ENCODE results near the gene PRR3. TPM values are rescaled to one million over a fixed set of nuclear protein-coding genes. Genes with fewer than 3 reads are reported as not detected.

Gene PRR3
- total and polyA plus RNA-seq, 2 of the 13 experiments (the other 11 are each of a cell fraction or from before 2014, with no cell fraction given), result 14.6 to 21.2 TPM

GRCh38 chr6:30571762-30572082, 14.6 kb downstream of the PRR3 start (continued):
- TF ChIP-seq CERS6 (CRISPR knock-in tag; IDR thresholded peaks at IDR 0.05) (no peak), FOXA3 (CRISPR knock-in tag; IDR thresholded peaks at IDR 0.05) (no peak), ZNF674 (CRISPR knock-in tag; IDR thresholded peaks at IDR 0.05; ENCODE audit: low read depth) (no peak), MED1 (CRISPR knock-in tag; IDR thresholded peaks at IDR 0.05) (no peak), RELA (CRISPR knock-in tag; IDR thresholded peaks at IDR 0.05) (no peak), KDM5A (IDR thresholded peaks at IDR 0.05; ENCODE audit: borderline replicate concordance, low read length) (0 out of 2 replicates have a peak, but pooled peaks have one; percentile 53), HNF1A (IDR thresholded peaks at IDR 0.05; ENCODE audit: low read depth) (peak; percentile 19; the same call in 1 of the 2 replicates), HNF1A (CRISPR knock-in tag; IDR thresholded peaks at IDR 0.05; ENCODE audit: borderline replicate concordance) (no peak), GMEB1 (CRISPR knock-in tag; IDR thresholded peaks at IDR 0.05; ENCODE audit: borderline replicate concordance) (no peak), AKNA (CRISPR knock-in tag; IDR thresholded peaks at IDR 0.05; ENCODE audit: borderline replicate concordance) (no peak), CC2D1A (CRISPR knock-in tag; IDR thresholded peaks at IDR 0.05) (no peak), ZNF10 (CRISPR knock-in tag; IDR thresholded peaks at IDR 0.05; ENCODE audit: borderline replicate concordance, low read depth) (no peak), ZNF782 (CRISPR knock-in tag; IDR thresholded peaks at IDR 0.05; ENCODE audit: borderline replicate concordance) (no peak), YY1 (IDR thresholded peaks at IDR 0.05; ENCODE audit: insufficient read depth, insufficient replicate concordance, low read depth, low read length) (no peak), ZNF703 (CRISPR knock-in tag; IDR thresholded peaks at IDR 0.05; ENCODE audit: borderline replicate concordance) (no peak), ZNF569 (CRISPR knock-in tag; IDR thresholded peaks at IDR 0.05; ENCODE audit: borderline replicate concordance) (no peak), ARNT (IDR thresholded peaks at IDR 0.05) (no peak), HCFC1 (IDR thresholded peaks at IDR 0.05; ENCODE audit: low read depth, low read length) (no peak), NFYC (CRISPR knock-in tag; IDR thresholded peaks at IDR 0.05) (no peak)
